ENCODE measurements around the gene PSME3IP1.
A peak's percentile ranks its signal among the peaks of the same experiment; 100 is the strongest.

The PSME3IP1 gene

DNA sequence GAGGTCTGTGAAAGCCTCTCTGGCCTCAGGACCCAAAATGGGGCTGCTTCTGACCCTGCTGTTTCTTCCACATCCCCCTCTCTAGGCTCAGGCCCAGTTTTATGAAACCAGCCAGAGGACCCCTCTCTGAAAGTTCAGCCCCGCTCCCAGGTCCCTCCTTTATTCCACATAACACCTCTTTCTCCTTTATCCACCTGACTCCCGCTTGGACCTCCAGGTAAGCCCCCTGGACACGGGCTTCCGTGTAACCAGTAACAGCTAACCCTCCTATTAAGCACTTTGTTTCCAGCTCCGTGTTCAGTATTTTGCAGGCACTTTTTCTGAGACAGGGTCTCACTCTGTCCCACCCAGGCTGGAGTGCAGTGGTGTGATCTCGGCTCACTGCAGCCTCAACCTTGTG lies 37.4 kb downstream of the PSME3IP1 start:
- Mint-ChIP-seq H3K9me3 (no peaks in the 10 kb centered on the region), H3K27ac (no peak overlapping the region)

DNA sequence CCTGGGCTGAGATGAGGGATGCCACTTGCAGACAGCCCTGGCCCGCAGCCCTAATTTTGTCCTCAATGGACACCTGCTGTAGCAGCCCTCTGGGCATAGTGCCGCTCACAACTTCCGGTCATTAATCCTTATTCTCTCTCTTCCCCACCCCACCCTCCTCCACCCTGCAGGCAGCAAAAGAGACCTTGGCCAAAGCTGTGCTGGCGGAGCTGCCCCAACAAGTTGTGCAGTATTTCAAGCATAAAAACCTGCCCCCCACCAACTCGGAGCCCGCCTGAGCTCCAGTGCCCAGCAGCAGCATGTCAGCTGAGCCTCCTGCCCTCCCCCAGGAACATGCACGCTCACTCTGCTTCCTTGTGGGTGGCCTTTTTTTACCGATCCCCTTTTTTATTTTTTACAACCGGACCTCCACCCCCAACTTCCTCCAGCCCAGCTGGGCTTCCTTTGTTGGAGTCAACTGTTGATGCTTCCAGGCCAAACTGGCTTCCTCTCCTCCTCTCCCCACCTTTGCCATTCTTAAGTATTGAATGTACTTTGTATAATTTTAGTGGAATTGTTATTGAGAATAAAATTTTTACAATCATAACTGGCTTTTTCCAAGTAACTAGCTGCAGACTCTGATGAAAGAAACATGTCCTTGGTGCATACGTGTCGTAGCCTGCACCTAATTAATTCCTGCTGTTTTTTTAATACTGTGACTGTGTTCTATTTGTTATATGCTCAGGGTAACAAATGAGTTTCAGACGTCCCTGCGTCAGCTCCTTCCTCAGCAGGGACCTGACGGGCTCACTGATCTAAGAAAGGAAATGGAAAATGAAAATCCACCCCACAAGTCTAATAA lies 38.2 kb downstream of the PSME3IP1 start:
- Mint-ChIP-seq H3K4me3 (no peak overlapping the region), H3K9me3 (no peaks in the 10 kb centered on the region), H3K27ac (no peak overlapping the region), H3K36me3 (ENCODE audit: low read depth) (peaks cover 19% of the 10 kb centered on the region), H3K27me3 (no peaks in the 10 kb centered on the region), H3K4me1 (ENCODE audit: low read depth) (peaks cover 20% of the 10 kb centered on the region)
- no peak for DNase-seq

More for the DNA sequence above, 37.4 kb downstream of the PSME3IP1 start:
- H3K4me1 Mint-ChIP-seq (ENCODE audit: low read depth), result peaks cover 16% of the 10 kb centered on the region
- H3K27me3 Mint-ChIP-seq, result no peaks in the 10 kb centered on the region
- no peak for DNase-seq
- no peak overlapping the region for H3K4me3 Mint-ChIP-seq
- H3K36me3 Mint-ChIP-seq (ENCODE audit: low read depth), result peaks cover 28% of the 10 kb centered on the region

DNA sequence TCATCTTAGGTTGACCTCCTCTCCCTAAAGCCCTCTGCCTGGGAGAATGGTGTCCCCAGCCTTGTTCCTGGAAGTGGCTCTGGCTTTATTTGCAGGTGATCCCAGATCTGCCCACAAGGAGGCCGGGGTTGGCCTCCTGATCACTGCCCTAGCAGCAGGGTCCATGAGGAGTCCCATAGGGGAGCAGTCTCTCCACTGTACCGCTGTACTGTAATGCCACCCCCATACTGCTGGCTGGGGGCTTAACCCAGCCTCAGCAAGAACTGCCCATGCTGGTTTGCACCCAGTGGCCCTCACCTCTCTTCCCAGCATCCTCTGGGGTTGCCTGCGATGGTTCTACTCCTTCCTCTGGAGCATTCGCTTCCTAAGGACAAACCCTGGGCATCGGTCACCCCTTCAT lies 39.1 kb downstream of the PSME3IP1 start:
- H3K4me1 Mint-ChIP-seq (ENCODE audit: low read depth), result peaks cover 22% of the 10 kb centered on the region
- H3K36me3 Mint-ChIP-seq (ENCODE audit: low read depth), result peaks cover 11% of the 10 kb centered on the region
- no peaks in the 10 kb centered on the region for H3K27me3 Mint-ChIP-seq
- H3K9me3 Mint-ChIP-seq, result no peaks in the 10 kb centered on the region
- H3K27ac Mint-ChIP-seq, result no peak overlapping the region
- H3K4me3 Mint-ChIP-seq, result no peak overlapping the region
- DNase-seq, result no peak

DNA sequence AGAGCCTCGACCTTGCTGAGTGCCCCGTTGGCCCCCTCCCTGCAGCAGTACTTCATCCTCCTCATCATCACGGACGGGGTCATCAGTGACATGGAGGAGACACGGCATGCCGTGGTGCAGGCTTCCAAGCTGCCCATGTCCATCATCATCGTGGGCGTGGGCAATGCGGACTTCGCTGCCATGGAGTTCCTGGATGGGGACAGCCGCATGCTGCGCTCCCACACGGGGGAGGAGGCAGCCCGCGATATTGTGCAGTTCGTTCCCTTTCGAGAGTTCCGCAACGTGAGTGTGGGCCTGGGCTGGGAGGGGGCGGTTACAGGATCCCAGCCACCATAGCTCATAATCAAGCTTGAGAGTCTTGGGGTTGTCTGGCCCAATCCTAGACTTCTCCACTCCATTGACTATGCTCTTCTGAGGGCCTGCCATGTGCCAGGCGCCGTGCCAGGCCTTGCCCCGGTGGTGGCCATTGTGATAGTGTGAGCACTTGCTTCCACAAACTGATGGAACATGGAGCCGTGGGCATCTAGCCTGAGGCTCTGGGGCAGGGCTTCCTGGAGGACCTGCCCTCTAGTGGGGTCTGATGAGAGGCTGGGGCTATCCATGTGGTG lies 39.7 kb downstream of the PSME3IP1 start:
- Mint-ChIP-seq H3K4me1 (ENCODE audit: low read depth) (peaks cover 27% of the 10 kb centered on the region), H3K9me3 (no peaks in the 10 kb centered on the region), H3K36me3 (ENCODE audit: low read depth) (peaks cover 8% of the 10 kb centered on the region), H3K4me3 (no peak overlapping the region), H3K27me3 (no peaks in the 10 kb centered on the region), H3K27ac (no peak overlapping the region)
- no peak for DNase-seq

DNA sequence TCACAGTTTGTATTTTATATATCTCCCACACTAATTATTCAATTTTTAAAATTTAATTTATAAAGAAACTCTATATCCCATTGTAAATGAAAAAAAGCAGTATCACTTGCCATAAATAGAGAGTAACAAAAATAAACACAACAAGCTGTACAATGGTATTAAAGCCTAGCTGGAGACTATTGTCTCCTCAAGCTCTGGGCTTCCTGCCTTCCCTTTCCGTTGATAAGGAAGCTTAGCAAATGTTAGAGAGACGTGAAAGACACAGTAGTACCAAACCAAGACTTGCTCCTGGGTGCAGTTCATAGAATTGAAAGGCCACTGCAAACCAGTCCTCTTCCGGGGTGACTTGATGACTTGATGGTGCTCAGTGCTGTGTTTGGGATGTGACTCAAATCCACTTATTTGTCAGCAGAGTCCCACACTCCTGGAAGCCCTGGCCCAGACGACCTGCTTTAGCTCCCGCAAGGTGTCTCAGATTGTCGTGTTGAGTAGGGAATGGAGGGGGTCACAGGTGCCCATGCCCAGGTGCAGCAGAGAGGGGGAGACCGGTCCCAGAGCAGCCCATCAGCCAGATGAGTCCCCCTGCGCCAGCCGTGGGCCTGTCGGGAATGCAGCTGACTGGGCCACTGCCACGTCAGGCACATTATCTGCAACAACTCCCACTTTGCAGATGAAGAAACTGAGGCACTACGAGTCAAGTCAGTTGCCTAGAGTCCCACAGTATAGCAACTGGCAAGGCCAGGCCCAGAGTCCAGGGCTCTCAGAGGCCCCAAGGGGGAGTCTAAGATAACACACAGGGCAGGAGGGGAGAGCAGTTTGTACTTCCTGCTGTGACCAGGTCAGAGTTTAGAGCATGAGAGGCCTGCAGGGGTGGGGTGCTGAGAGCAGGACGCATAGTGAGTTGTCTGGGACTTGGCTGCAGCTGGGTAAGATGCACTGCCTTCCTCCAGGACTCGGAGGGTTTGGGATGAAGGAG lies 40.5 kb downstream of the PSME3IP1 start:
- no peak for DNase-seq
- no peak overlapping the region for H3K4me3 Mint-ChIP-seq
- no peaks in the 10 kb centered on the region for H3K9me3 Mint-ChIP-seq
- H3K4me1 Mint-ChIP-seq (ENCODE audit: low read depth), result peaks cover 34% of the 10 kb centered on the region
- H3K27me3 Mint-ChIP-seq, result no peaks in the 10 kb centered on the region
- H3K36me3 Mint-ChIP-seq (ENCODE audit: low read depth), result peaks cover under 1% of the 10 kb centered on the region
- H3K27ac Mint-ChIP-seq, result no peak overlapping the region

DNA sequence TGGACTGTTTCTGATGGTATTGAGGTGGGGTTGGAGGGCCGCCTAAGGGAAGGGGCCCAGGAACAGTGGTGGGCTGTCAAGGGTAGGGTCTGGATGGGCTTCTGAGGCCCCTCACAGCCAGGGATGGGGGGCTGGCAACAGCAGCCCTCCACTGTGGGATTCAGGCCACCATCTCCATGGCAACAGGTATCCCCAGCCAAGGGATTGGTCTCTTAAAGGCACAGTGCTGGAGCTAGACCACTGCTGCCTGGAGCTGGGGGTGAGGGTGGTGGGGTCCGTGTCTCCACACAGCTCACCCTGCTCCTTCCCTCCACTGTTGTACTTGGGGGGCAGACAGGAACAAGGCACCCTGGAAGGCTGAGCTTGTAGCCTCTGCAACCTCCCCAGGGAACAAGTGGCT lies 41.8 kb downstream of the PSME3IP1 start:
- Mint-ChIP-seq H3K36me3 (ENCODE audit: low read depth) (no peaks in the 10 kb centered on the region), H3K4me3 (no peak overlapping the region), H3K9me3 (no peaks in the 10 kb centered on the region), H3K4me1 (ENCODE audit: low read depth) (peaks cover 39% of the 10 kb centered on the region), H3K27me3 (no peaks in the 10 kb centered on the region), H3K27ac (no peak overlapping the region)
- DNase-seq, result no peak

DNA sequence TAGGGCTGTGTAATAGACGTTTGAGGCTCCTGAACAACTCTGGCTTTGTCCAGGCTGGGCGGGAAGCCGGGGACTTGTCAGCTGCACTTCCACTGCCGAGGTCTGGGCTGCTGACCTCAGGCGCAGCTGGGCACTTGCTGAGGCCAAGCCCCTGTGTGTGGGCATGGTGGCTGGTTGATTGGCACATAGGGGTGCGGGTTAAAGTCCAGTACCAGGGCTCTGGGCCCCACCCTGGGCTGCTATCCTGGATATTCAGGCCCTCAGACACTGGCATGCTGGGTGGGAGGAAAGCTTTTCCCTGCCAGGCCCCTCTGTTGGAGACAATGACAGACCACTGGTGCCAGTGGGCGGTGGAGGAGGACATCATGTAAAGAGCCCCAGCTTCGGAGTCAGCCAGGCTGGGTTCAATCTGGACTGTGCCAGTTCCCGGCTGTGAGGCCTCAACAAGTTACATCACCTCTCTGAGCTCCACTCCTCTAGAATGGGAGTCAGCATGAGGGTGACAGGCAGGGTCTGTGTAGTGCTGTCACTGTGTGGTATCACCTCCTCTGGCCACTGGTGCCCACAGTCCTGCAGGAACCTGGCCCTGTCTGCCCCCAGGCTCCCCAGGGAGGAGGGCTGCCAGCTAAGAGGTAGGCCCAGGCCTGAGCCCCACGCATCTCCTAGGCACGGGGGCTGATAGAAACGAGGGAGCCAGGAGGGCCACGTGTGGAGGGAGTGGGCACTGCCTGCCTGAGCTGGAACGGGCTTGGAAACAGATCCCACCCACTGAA lies 42.5 kb downstream of the PSME3IP1 start:
- no peaks in the 10 kb centered on the region for H3K27me3 Mint-ChIP-seq
- peaks cover 39% of the 10 kb centered on the region for H3K4me1 Mint-ChIP-seq (ENCODE audit: low read depth)
- DNase-seq, result no peak
- no peak overlapping the region for H3K27ac Mint-ChIP-seq
- H3K4me3 Mint-ChIP-seq, result no peak overlapping the region
- no peaks in the 10 kb centered on the region for H3K9me3 Mint-ChIP-seq
- H3K36me3 Mint-ChIP-seq (ENCODE audit: low read depth), result no peaks in the 10 kb centered on the region

DNA sequence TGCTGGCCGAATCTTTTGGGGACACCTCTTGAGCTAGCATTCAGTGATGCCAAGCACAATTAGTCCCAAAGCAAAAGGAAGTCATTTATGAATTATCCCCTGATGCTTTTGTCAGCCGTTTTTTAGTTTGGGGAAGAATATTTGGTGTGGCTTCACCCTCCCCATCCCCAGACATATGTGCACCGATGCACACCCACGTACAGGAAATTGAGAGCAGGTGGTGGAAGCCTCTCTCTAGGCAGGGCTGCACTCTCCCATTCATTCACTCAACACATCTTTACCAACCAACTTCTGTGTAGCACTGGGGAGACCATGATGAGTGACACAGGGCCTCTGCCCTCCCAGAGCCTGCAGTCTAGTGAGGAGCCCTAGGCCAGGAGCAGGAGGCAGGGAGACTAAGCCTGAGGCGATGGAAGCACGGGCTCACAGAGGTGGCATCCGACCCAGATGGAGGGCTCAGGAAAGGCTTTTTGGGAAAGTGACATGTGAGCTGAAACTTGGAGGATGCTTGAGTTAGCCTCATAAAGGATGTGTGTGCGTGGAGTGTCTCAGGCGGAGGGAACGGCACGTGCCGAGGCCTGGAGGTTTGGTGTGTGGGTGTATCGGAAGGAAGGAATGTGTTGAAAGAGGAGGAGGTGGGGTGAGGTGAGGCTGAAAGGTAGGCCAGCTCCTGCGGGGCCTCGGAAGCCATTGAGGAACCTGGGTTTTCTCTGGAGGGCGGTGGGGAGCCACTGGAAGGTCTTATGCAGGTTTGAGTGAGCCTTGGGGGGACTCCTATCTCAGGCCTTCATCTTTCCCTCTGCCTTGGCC lies 43.8 kb downstream of the PSME3IP1 start:
- Mint-ChIP-seq H3K4me3 (peak overlapping the region; percentile 50), H3K27ac (peak overlapping the region; percentile 96), H3K36me3 (ENCODE audit: low read depth) (no peaks in the 10 kb centered on the region), H3K4me1 (ENCODE audit: low read depth) (peaks cover 39% of the 10 kb centered on the region), H3K27me3 (no peaks in the 10 kb centered on the region), H3K9me3 (no peaks in the 10 kb centered on the region)
- peak; percentile 59 for DNase-seq

DNA sequence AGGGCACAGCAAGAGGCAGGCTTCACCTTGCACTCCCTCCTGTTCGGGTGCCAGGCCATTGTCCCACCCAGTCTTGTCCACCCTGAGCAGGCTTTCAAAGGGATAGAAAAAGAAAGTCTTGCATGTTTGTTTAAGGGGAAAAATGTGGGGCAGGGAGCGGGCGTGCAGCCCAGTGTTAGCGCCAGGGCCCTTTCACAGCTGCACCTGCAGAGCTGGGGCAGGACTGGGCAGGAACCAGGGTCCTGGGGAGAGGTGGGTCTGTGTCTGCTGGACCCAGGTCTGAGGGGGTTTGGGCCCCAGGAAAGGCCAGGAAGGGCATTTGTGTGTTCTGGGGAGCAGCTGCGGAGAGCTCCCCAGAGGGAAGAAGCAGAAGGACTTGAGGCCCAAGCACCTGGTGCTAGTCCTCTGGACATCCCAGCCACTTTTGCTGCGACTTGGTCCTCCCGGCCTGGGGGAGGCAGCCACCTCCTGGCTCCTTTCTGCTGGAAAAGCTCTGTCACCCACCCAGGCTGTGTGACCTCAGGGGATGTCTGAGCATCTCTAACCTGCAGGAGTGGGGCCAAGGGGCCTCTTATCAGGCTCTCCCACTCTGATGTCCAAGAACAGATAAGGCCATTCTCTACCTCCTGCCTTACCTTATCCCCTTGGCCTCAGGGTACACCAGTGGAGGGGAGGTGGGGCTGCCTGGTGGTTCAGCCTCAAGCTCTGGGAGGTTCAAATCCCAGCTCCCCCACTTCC lies 44.7 kb downstream of the PSME3IP1 start:
- H3K9me3 Mint-ChIP-seq, result no peaks in the 10 kb centered on the region
- H3K27ac Mint-ChIP-seq, result peak overlapping the region; percentile 96
- DNase-seq, result peak; percentile 38
- H3K4me1 Mint-ChIP-seq (ENCODE audit: low read depth), result peaks cover 42% of the 10 kb centered on the region
- no peaks in the 10 kb centered on the region for H3K36me3 Mint-ChIP-seq (ENCODE audit: low read depth)
- no peaks in the 10 kb centered on the region for H3K27me3 Mint-ChIP-seq
- no peak overlapping the region for H3K4me3 Mint-ChIP-seq

DNA sequence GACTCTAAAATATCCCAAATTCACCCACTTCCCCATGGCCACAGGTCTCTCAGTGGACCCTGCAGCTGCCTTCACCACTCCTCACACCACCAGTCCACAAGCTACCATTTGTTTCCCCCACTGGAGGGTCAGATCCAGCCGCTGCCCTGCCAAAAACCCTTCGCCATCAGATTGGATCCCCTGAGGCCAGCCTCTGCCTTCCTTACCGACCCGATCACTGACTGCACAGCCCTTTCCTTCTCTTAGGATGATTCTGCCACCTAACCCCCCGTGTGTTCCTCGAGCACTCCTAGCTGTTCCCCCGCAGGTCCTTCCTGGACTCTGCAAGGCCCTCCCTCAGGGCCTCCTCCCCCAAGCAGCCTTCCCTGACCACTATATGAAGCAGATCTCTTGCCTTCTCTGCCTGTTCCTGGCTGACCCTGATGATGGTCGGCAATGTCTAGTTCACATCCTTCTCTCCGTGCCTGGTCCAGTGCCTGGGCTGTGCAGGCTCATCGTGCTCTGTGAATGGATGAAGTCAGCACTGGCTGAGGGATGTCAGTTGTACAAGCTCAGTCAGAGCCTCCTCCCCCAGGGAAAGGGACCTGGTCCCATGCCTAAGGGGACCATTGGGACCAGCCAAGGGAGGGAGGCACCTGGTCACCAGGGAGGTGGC lies 47.4 kb downstream of the PSME3IP1 start:
- H3K27ac Mint-ChIP-seq, result peak overlapping the region; percentile 1
- H3K4me1 Mint-ChIP-seq (ENCODE audit: low read depth), result peaks cover 61% of the 10 kb centered on the region
- peak; percentile 15 for DNase-seq
- H3K4me3 Mint-ChIP-seq, result no peak overlapping the region
- no peaks in the 10 kb centered on the region for H3K27me3 Mint-ChIP-seq
- no peaks in the 10 kb centered on the region for H3K36me3 Mint-ChIP-seq (ENCODE audit: low read depth)
- no peaks in the 10 kb centered on the region for H3K9me3 Mint-ChIP-seq

DNA sequence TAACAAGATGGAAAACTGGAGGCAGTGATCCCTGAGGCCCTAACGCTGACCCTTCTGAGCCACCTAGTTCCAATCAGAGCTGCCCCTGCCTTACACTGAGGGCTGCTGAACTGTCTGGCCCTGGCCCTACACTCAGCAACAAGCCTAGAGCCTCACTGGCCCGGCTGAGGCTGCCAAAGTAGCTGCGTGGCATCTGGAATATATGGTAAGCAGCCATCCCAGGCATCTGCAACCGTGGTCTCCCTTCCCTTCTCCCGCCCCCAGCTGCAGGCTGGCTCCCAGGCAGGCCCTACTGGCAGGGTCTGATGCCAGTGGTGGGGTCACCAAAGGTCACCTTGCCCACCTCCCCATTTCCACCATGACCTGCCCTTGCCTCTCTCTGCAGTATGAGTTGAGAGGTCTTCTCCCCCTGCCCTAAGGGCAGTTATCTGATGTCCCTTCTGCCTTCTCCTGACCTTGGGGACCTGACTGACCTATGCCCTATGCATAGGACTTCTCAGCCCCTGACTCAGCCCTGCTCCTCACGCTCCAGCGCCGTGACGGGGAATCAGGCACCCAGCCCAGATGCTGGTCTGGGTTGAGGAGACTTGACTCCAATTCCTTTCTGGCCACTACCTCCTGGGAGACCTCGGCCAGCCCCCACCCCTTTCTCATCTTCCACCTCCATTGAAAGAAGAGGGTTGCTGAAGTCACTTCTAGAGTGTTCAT lies 48.1 kb downstream of the PSME3IP1 start:
- Mint-ChIP-seq H3K4me3 (no peak overlapping the region), H3K27me3 (no peaks in the 10 kb centered on the region), H3K36me3 (ENCODE audit: low read depth) (no peaks in the 10 kb centered on the region), H3K27ac (peak overlapping the region; percentile 1), H3K4me1 (ENCODE audit: low read depth) (peaks cover 60% of the 10 kb centered on the region), H3K9me3 (no peaks in the 10 kb centered on the region)
- no peak for DNase-seq

DNA sequence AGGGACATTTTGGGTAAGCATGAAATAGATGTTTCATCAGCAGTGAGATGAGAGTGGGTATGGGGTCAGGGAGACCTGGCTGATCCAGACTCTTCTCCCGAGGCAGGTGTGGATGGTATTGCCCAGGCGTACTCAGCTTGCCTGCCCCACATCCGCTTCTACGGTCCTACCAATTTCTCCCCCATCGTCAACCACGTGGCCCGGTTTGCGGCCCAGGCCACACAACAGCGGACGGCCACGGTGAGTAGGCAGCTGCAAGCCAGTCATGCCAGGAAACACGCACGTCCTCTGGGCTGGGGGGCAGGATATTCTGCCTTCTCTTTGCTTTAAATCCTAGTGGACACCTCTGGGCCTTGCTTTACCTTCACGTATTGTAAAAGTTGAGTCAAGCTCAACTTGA lies 48.8 kb downstream of the PSME3IP1 start:
- no peaks in the 10 kb centered on the region for H3K36me3 Mint-ChIP-seq (ENCODE audit: low read depth)
- peaks cover 60% of the 10 kb centered on the region for H3K4me1 Mint-ChIP-seq (ENCODE audit: low read depth)
- no peaks in the 10 kb centered on the region for H3K27me3 Mint-ChIP-seq
- no peak for DNase-seq
- H3K9me3 Mint-ChIP-seq, result no peaks in the 10 kb centered on the region
- H3K27ac Mint-ChIP-seq, result peak overlapping the region; percentile 79
- no peak overlapping the region for H3K4me3 Mint-ChIP-seq
